ENCODE data around the gene PSME2. TPM values are rescaled to one million over a fixed set of nuclear protein-coding genes. Genes with fewer than 3 reads are reported as not detected.

Gene PSME2
- total and polyA plus RNA-seq, 10 of the 15 experiments (the other 5 are each of a cell fraction or from before 2014, with no cell fraction given) = 510 to 3,542 (median 913) TPM

DNA sequence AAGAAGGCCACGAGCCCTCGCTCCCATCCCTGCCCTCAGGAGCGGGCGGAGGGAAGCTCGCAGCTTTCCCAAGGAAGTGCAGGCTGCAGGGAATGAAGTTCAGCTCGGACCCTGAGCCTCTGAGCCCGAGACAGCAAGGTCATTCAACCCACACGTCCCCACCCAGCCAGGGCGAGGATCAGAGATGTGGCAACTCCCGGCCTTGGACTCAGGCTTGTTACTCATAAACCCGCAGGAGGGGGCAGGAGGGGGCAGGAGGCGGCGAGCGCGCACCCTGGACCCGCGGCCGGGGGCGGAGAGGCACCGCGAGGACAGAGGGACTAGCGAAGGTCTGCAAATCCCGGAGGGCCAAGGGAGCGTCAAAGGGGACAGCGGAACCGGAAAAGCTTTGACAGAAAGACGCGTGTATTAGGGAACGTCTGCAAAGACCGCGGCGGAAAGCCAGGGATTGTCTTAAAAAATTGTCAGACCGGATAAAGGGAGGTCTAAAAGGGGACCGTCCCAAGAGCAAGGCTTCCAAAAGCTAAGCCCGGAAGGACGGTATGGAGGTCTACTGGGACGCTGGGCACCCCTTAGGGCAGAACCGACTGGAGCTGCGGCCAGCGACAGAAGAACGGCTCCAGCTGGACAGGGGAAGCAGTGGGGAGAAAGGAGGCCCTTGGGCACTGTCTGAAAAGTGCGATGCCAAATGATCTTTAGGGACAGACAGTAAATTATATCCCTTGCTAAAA is 32.4 kb downstream of the PSME2 start (continued):
- TF ChIP-seq CBFB (IDR thresholded peaks at IDR 0.05; ENCODE audit: low read depth) (peak; percentile 65), HSF1 (IDR thresholded peaks at IDR 0.05; ENCODE audit: low read depth, low read length) (0 out of 2 replicates have a peak, but pooled peaks have one; percentile 16), RAD21 (IDR thresholded peaks at IDR 0.05; ENCODE audit: insufficient read depth, low read depth, low read length) (no peak), CEBPB (IDR thresholded peaks at IDR 0.05; ENCODE audit: borderline replicate concordance in 1 of 2, low read depth in 2 of 2, low read length in 2 of 2) (no peak), SMARCA5 (IDR thresholded peaks at IDR 0.05) (peak; percentile 59; the same call in 1 of the 2 replicates), LARP7 (IDR thresholded peaks at IDR 0.05) (peak; percentile 65; the same call in 1 of the 2 replicates), BACH1 (IDR thresholded peaks at IDR 0.05; ENCODE audit: borderline replicate concordance) (no peak), SRF (IDR thresholded peaks at IDR 0.05; ENCODE audit: low read depth in 2 of 2, low read length in 2 of 2) (0 out of 4 replicates have a peak, but pooled peaks of 1 of the 2 experiments have one; percentile 12), PML (IDR thresholded peaks at IDR 0.05; ENCODE audit: low read length) (peak; percentile 91; the same call in 1 of the 2 replicates), IKZF2 (IDR thresholded peaks at IDR 0.05) (peak; percentile 52 to 67), SIN3A (IDR thresholded peaks at IDR 0.05; ENCODE audit: low read depth, low read length) (peak; percentile 48; the same call in 1 of the 2 replicates), HDAC2 (IDR thresholded peaks at IDR 0.05) (no peak), STAT3 (IDR thresholded peaks at IDR 0.05; ENCODE audit: low read depth, low read length) (no peak)
- TF ChIP-seq, protein P1, sequence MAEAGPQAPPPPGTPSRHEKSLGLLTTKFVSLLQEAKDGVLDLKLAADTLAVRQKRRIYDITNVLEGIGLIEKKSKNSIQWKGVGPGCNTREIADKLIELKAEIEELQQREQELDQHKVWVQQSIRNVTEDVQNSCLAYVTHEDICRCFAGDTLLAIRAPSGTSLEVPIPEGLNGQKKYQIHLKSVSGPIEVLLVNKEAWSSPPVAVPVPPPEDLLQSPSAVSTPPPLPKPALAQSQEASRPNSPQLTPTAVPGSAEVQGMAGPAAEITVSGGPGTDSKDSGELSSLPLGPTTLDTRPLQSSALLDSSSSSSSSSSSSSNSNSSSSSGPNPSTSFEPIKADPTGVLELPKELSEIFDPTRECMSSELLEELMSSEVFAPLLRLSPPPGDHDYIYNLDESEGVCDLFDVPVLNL (IDR thresholded peaks at IDR 0.05; ENCODE audit: low read depth, low read length) = no peak
- TF ChIP-seq, protein P2, sequence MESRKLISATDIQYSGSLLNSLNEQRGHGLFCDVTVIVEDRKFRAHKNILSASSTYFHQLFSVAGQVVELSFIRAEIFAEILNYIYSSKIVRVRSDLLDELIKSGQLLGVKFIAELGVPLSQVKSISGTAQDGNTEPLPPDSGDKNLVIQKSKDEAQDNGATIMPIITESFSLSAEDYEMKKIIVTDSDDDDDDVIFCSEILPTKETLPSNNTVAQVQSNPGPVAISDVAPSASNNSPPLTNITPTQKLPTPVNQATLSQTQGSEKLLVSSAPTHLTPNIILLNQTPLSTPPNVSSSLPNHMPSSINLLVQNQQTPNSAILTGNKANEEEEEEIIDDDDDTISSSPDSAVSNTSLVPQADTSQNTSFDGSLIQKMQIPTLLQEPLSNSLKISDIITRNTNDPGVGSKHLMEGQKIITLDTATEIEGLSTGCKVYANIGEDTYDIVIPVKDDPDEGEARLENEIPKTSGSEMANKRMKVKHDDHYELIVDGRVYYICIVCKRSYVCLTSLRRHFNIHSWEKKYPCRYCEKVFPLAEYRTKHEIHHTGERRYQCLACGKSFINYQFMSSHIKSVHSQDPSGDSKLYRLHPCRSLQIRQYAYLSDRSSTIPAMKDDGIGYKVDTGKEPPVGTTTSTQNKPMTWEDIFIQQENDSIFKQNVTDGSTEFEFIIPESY (IDR thresholded peaks at IDR 0.05) = no peak
- TF ChIP-seq, protein P3, sequence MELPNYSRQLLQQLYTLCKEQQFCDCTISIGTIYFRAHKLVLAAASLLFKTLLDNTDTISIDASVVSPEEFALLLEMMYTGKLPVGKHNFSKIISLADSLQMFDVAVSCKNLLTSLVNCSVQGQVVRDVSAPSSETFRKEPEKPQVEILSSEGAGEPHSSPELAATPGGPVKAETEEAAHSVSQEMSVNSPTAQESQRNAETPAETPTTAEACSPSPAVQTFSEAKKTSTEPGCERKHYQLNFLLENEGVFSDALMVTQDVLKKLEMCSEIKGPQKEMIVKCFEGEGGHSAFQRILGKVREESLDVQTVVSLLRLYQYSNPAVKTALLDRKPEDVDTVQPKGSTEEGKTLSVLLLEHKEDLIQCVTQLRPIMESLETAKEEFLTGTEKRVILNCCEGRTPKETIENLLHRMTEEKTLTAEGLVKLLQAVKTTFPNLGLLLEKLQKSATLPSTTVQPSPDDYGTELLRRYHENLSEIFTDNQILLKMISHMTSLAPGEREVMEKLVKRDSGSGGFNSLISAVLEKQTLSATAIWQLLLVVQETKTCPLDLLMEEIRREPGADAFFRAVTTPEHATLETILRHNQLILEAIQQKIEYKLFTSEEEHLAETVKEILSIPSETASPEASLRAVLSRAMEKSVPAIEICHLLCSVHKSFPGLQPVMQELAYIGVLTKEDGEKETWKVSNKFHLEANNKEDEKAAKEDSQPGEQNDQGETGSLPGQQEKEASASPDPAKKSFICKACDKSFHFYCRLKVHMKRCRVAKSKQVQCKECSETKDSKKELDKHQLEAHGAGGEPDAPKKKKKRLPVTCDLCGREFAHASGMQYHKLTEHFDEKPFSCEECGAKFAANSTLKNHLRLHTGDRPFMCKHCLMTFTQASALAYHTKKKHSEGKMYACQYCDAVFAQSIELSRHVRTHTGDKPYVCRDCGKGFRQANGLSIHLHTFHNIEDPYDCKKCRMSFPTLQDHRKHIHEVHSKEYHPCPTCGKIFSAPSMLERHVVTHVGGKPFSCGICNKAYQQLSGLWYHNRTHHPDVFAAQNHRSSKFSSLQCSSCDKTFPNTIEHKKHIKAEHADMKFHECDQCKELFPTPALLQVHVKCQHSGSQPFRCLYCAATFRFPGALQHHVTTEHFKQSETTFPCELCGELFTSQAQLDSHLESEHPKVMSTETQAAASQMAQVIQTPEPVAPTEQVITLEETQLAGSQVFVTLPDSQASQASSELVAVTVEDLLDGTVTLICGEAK (IDR thresholded peaks at IDR 0.05; ENCODE audit: borderline replicate concordance) = peak; percentile 84; the same call in 1 of the 2 replicates
- TF ChIP-seq, protein P4, sequence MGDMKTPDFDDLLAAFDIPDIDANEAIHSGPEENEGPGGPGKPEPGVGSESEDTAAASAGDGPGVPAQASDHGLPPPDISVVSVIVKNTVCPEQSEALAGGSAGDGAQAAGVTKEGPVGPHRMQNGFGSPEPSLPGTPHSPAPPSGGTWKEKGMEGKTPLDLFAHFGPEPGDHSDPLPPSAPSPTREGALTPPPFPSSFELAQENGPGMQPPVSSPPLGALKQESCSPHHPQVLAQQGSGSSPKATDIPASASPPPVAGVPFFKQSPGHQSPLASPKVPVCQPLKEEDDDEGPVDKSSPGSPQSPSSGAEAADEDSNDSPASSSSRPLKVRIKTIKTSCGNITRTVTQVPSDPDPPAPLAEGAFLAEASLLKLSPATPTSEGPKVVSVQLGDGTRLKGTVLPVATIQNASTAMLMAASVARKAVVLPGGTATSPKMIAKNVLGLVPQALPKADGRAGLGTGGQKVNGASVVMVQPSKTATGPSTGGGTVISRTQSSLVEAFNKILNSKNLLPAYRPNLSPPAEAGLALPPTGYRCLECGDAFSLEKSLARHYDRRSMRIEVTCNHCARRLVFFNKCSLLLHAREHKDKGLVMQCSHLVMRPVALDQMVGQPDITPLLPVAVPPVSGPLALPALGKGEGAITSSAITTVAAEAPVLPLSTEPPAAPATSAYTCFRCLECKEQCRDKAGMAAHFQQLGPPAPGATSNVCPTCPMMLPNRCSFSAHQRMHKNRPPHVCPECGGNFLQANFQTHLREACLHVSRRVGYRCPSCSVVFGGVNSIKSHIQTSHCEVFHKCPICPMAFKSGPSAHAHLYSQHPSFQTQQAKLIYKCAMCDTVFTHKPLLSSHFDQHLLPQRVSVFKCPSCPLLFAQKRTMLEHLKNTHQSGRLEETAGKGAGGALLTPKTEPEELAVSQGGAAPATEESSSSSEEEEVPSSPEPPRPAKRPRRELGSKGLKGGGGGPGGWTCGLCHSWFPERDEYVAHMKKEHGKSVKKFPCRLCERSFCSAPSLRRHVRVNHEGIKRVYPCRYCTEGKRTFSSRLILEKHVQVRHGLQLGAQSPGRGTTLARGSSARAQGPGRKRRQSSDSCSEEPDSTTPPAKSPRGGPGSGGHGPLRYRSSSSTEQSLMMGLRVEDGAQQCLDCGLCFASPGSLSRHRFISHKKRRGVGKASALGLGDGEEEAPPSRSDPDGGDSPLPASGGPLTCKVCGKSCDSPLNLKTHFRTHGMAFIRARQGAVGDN (IDR thresholded peaks at IDR 0.05) = peak; percentile 72; the same call in 1 of the 2 replicates
